ENCODE data around the gene REX1BD. TPM values are rescaled to one million over a fixed set of nuclear protein-coding genes. Genes with fewer than 3 reads are reported as not detected.

The REX1BD gene
- total and polyA plus RNA-seq, 2 of the 4 experiments (the other 2 are of a cell fraction), result 14.2 to 44.6 TPM

GRCh38 chr19:18591735-18592385, 3.3 kb downstream of the REX1BD start:
- CTCF ChIA-PET, result interaction anchor here (0.6 kb wide), 1 partner anchor 184 kb away, joined by 7 read pairs; no protein-coding TSS in a partner anchor

More at GRCh38 chr19:18591735-18592385, 3.3 kb downstream of the REX1BD start:
- H3K9ac ChIP-seq (ENCODE audit: low read depth, low read length), result no peak overlapping the region
- no peak overlapping the region for H2BK20ac ChIP-seq (ENCODE audit: low read depth, low read length)
- dilution Hi-C loops (cut with HindIII; ENCODE audit: low sequenced_read_pairs, unreplicated experiment), result no loop called here
- no peak overlapping the region for H2AK5ac ChIP-seq (ENCODE audit: low read depth, low read length)
- TF ChIP-seq RFX5 (IDR thresholded peaks at IDR 0.05; ENCODE audit: low read depth, low read length) (no peak), ELK1 (IDR thresholded peaks at IDR 0.05; ENCODE audit: borderline replicate concordance, low read depth, low read length) (no peak), MAZ (IDR thresholded peaks at IDR 0.05; ENCODE audit: borderline replicate concordance, low read depth, low read length) (no peak), MAFK (IDR thresholded peaks at IDR 0.05; ENCODE audit: low read depth, low read length) (no peak), RAD21 (IDR thresholded peaks at IDR 0.05; ENCODE audit: low read length) (no peak), BHLHE40 (IDR thresholded peaks at IDR 0.05; ENCODE audit: low read depth, low read length) (no peak), CTCF (conservative IDR thresholded peaks at IDR 0.05; ENCODE audit: low read depth, low read length) (no peak), SMC3 (IDR thresholded peaks at IDR 0.05; ENCODE audit: low read depth, low read length) (no peak), CHD1 (IDR thresholded peaks at IDR 0.05; ENCODE audit: low read depth, low read length) (no peak), CEBPB (IDR thresholded peaks at IDR 0.05; ENCODE audit: low read depth, low read length) (no peak), FOS (IDR thresholded peaks at IDR 0.05; ENCODE audit: low read depth, low read length) (no peak), RCOR1 (IDR thresholded peaks at IDR 0.05; ENCODE audit: insufficient replicate concordance, low read length) (no peak), POLR2A (IDR thresholded peaks at IDR 0.05; ENCODE audit: low read depth, low read length) (no peak), USF2 (IDR thresholded peaks at IDR 0.05; ENCODE audit: low read depth, low read length) (no peak), MXI1 (IDR thresholded peaks at IDR 0.05; ENCODE audit: borderline replicate concordance, low read depth, low read length) (no peak), NFE2L2 (IDR thresholded peaks at IDR 0.05; ENCODE audit: low read depth, low read length) (no peak)
- H3K27me3 ChIP-seq (ENCODE audit: control insufficient read depth, insufficient read depth, low read length), result no peaks in the 10 kb centered on the region
- H3K79me1 ChIP-seq (ENCODE audit: low read depth in 1 of 2, low read length in 2 of 2), result peaks cover 6 to 20% of the 10 kb centered on the region in 2 experiments; a peak in 3 of 4 replicates
- DNase-seq (no peak), ATAC-seq (ENCODE audit: low read depth) (no peak)
- H4K5ac ChIP-seq (ENCODE audit: low read depth, low read length), result no peak overlapping the region
- no peaks in the 10 kb centered on the region for H3K9me3 ChIP-seq (ENCODE audit: control insufficient read depth, insufficient read depth, low read length)
- peaks cover 4% of the 10 kb centered on the region for H3K36me3 ChIP-seq (ENCODE audit: control insufficient read depth, insufficient read depth, low read length)
- no peak overlapping the region for H2AK9ac ChIP-seq (replicated peaks; ENCODE audit: low read depth, low read length, poor library complexity)
- no peak overlapping the region for H3K14ac ChIP-seq (replicated peaks; ENCODE audit: low read depth, low read length)
- POLR2A ChIA-PET (ENCODE audit: unreplicated experiment), result no interaction called here
- 90% methylated on average over 4 of the region's 22 CpGs; no CpG with 5 or more reads in 1 of the 2 experiments for WGBS, 2 experiments (ENCODE audit: extremely low coverage in 2 of 2, insufficient read length in 1 of 2)
- H4K20me1 ChIP-seq (ENCODE audit: insufficient read depth, low read length), result peaks cover 9% of the 10 kb centered on the region
- no TSS peak for BruUV-seq (replicated peaks)
- H3K18ac ChIP-seq (ENCODE audit: low read depth, low read length), result no peak overlapping the region
- peaks cover 4% of the 10 kb centered on the region; the same call in 1 of the 2 replicates for H3K9me1 ChIP-seq (ENCODE audit: insufficient read depth, low read length)
- H3K4me2 ChIP-seq (ENCODE audit: low read depth, low read length), result no peak overlapping the region
- no peak overlapping the region for H3K4me3 ChIP-seq (ENCODE audit: insufficient read depth, low read depth, low read length)
- no peak overlapping the region for H4K8ac ChIP-seq (ENCODE audit: low read depth in 2 of 2, low read length in 2 of 2)
- H3K23ac ChIP-seq (ENCODE audit: low read depth, low read length), result no peak overlapping the region
- no peak overlapping the region for H2BK15ac ChIP-seq (ENCODE audit: low read depth, low read length)
- no peak overlapping the region for H3K56ac ChIP-seq (ENCODE audit: extremely low read depth, insufficient read depth, low read length)
- peaks cover 8% of the 10 kb centered on the region for H3K4me1 ChIP-seq (ENCODE audit: control insufficient read depth, insufficient read depth, low read length)
- no peak overlapping the region for H2BK120ac ChIP-seq (ENCODE audit: low read depth, low read length)
- no peak overlapping the region for H3K4ac ChIP-seq (ENCODE audit: low read depth, low read length)
- no peak overlapping the region for H2AFZ ChIP-seq (replicated peaks; ENCODE audit: low read length, poor library complexity)
- no peak overlapping the region for H4K91ac ChIP-seq (ENCODE audit: insufficient read depth, low read depth, low read length)
- no peak overlapping the region for H3K27ac ChIP-seq (ENCODE audit: insufficient read depth, low read length)
- intact Hi-C loops (cut with micrococcal nuclease), result no loop called here
- in situ Hi-C loops (cut with MboI; ENCODE audit: low sequenced_read_pairs), result no loop called here
- H2BK5ac ChIP-seq (ENCODE audit: low read depth, low read length, poor library complexity, severe bottlenecking), result no peak overlapping the region

Measured in IMR-90 (cell line).